Thoracic aorta (tissue), 2 donors: ENCODE results near the gene ABHD14A. TPM values are rescaled to one million over a fixed set of nuclear protein-coding genes. Genes with fewer than 3 reads are reported as not detected.

Experiments used
- ATAC-seq: fragments of 150-250 bp; one replicate; pipeline ENCODE4 v1.8.0; 2017; ENCODE audit warnings: low read depth; ENCODE audit not compliant: insufficient number of reproducible peaks, low FRiP score
- DNase-seq: peaks from one replicate; pipeline ENCODE4 v3.0.0-alpha.2; 2020; ENCODE audit warnings: low spot score
- H3K27ac ChIP-seq, 2 donors: fragments of 200-600 bp; sonication (generic); 1 replicate in 1 of 2; 2 replicates in 1 of 2; pipeline ENCODE4 v1.5.1; 2016; ENCODE audit warnings: mild to moderate bottlenecking in 2 of 2, moderate library complexity in 2 of 2
- H3K27me3 ChIP-seq: fragments of 200-600 bp; sonication (generic); replicated peaks from 2 replicates; pipeline ENCODE4 v1.6.0; 2016; ENCODE audit warnings: mild to moderate bottlenecking; ENCODE audit not compliant: insufficient read depth
- H3K36me3 ChIP-seq: fragments of 200-600 bp; sonication (generic); one replicate; pipeline ENCODE4 v1.5.1; 2016
- H3K4me1 ChIP-seq, 2 donors: fragments of 200-600 bp; sonication (generic); 1 replicate in 1 of 2; 2 replicates in 1 of 2; pipeline versions ENCODE4 v1.5.1 to v1.6.0; 2016; ENCODE audit warnings: low read depth in 2 of 2, mild to moderate bottlenecking in 1 of 2; ENCODE audit not compliant: control insufficient read depth in 1 of 2
- H3K4me3 ChIP-seq: fragments of 200-600 bp; sonication (generic); 2 replicates; pipeline ENCODE4 v1.5.1; 2016; ENCODE audit warnings: mild to moderate bottlenecking
- H3K9me3 ChIP-seq: fragments of 200-600 bp; sonication (generic); 2 replicates; pipeline ENCODE4 v1.5.1; 2016
- CTCF ChIP-seq: fragments of 200-600 bp; sonication (generic); IDR thresholded peaks from one replicate; pipeline ENCODE4 v1.5.1; 2019; ENCODE audit warnings: antibody characterized with exemption
- total RNA-seq, 2 donors: library from RNA; depleted of rRNA; stranded (reverse); fragments of >200 nt; gene quantifications; one replicate each; pipeline versions ENCODE4 v1.1.0 to v1.2.3, GENCODE V29; 2016

Gene ABHD14A
- total RNA-seq, 2 donors from 2014 or later = 9.7 to 24.0 TPM

- Histone ChIP-seq H3K36me3 (no peaks in the 10 kb centered on the region), H3K4me3 (no peak overlapping the region), H3K4me1 (peaks cover 9 to 22% of the 10 kb centered on the region in 2 donors), H3K9me3 (no peaks in the 10 kb centered on the region), H3K27me3 (no peaks in the 10 kb centered on the region), H3K27ac (no peak overlapping the region)
- DNase-seq = no peak
- TF ChIP-seq CTCF = no peak
- ATAC-seq = no peak
Observed at GRCh38 chr3:52007291-52007690, 32.4 kb downstream of the ABHD14A start.

GRCh38 chr3:52010431-52010830, 35.6 kb downstream of the ABHD14A start:
- no peak for TF ChIP-seq CTCF

GRCh38 chr3:52012699-52013098, 37.8 kb downstream of the ABHD14A start:
- Histone ChIP-seq H3K36me3 (no peaks in the 10 kb centered on the region), H3K4me3 (no peak overlapping the region), H3K4me1 (peaks cover 0 to 22% of the 10 kb centered on the region in 2 donors), H3K27me3 (no peaks in the 10 kb centered on the region), H3K9me3 (no peaks in the 10 kb centered on the region), H3K27ac (no peak overlapping the region)
- DNase-seq (no peak), ATAC-seq (no peak)
- TF ChIP-seq CTCF = no peak

More at GRCh38 chr3:52010431-52010830, 35.6 kb downstream of the ABHD14A start:
- peaks cover 7 to 10% of the 10 kb centered on the region in 2 donors for H3K4me1 ChIP-seq
- no peaks in the 10 kb centered on the region for H3K9me3 ChIP-seq
- H3K27ac ChIP-seq = no peak overlapping the region
- no peaks in the 10 kb centered on the region for H3K27me3 ChIP-seq
- ATAC-seq (no peak), DNase-seq (no peak)
- H3K36me3 ChIP-seq = no peaks in the 10 kb centered on the region
- no peak overlapping the region for H3K4me3 ChIP-seq

GRCh38 chr3:52013802-52014598, 39.1 kb downstream of the ABHD14A start:
- H3K27ac ChIP-seq = no peak overlapping the region
- DNase-seq = no peak
- H3K36me3 ChIP-seq = no peaks in the 10 kb centered on the region
- no peak overlapping the region for H3K4me3 ChIP-seq
- no peak for ATAC-seq
- peaks cover 7 to 35% of the 10 kb centered on the region in 2 donors for H3K4me1 ChIP-seq
- no peaks in the 10 kb centered on the region for H3K9me3 ChIP-seq
- no peak for TF ChIP-seq CTCF
- no peaks in the 10 kb centered on the region for H3K27me3 ChIP-seq

GRCh38 chr3:52014613-52015012, 39.7 kb downstream of the ABHD14A start:
- Histone ChIP-seq H3K27ac (no peak overlapping the region), H3K4me3 (no peak overlapping the region), H3K4me1 (peaks cover 12 to 41% of the 10 kb centered on the region in 2 donors), H3K36me3 (no peaks in the 10 kb centered on the region), H3K9me3 (no peaks in the 10 kb centered on the region), H3K27me3 (no peaks in the 10 kb centered on the region)
- ATAC-seq = no peak
- no peak for TF ChIP-seq CTCF
- no peak for DNase-seq
